K562 (cell line): ENCODE measurements around the gene PPP1R15A. TPM values are rescaled to one million over a fixed set of nuclear protein-coding genes. Genes with fewer than 3 reads are reported as not detected.

ENCODE experiments used
- GTF2F1 ChIP-seq: IDR thresholded peaks from 2 replicates; pipeline ENCODE4 v1.6.1; 2011; ENCODE audit warnings: low read depth, low read length, improper control_type of control experiment
- HNRNPUL1 ChIP-seq: fragments of 200-400 bp; formaldehyde crosslinking; IDR thresholded peaks from 2 replicates; pipeline ENCODE4 v1.6.1; 2017; ENCODE audit warnings: low read length
- POLR2B ChIP-seq: fragments of 450-650 bp; IDR thresholded peaks from 2 replicates; pipeline ENCODE4 v1.6.1; 2018; ENCODE audit warnings: low read depth; ENCODE audit not compliant: partially characterized antibody
- PTRF ChIP-seq: fragments of 450-650 bp; IDR thresholded peaks from 2 replicates; pipeline ENCODE4 v1.6.1; 2016; ENCODE audit warnings: mild to moderate bottlenecking, missing genetic modification characterization, missing compliant biosample characterization
- SIN3B ChIP-seq: fragments of 450-650 bp; IDR thresholded peaks from 2 replicates; pipeline ENCODE4 v1.6.1; 2017; ENCODE audit warnings: low read depth, mild to moderate bottlenecking, moderate library complexity
- XRCC3 ChIP-seq: fragments of 450-650 bp; IDR thresholded peaks from 2 replicates; pipeline ENCODE4 v1.6.1; 2017; ENCODE audit warnings: mild to moderate bottlenecking, moderate library complexity
- ZNF143 ChIP-seq: sonication (generic); formaldehyde crosslinking; IDR thresholded peaks from 2 replicates; pipeline ENCODE4 v1.9.0; 2022; ENCODE audit warnings: mild to moderate bottlenecking, missing genetic modification reagents
- ZNF57 ChIP-seq: fragments of 450-650 bp; formaldehyde crosslinking; IDR thresholded peaks from 2 replicates; pipeline ENCODE4 v1.4.0; 2020; ENCODE audit warnings: mild to moderate bottlenecking, moderate library complexity
- ZNF696 ChIP-seq: fragments of 250-450 bp; sonication (Bioruptor Pico); conservative IDR thresholded peaks from 2 replicates; pipeline ENCODE4 v1.4.0; 2020; ENCODE audit warnings: mild to moderate bottlenecking, moderate library complexity
- polyA plus RNA-seq, 8 experiments: library from polyadenylated mRNA; depleted of rRNA in 4 of 8; stranded (reverse) in 5 of 8; unstranded in 3 of 8; fragments of >200 nt; fragmentation: Nextera tagmentation in 2 of 8; fragmentation: Illumina TruSeq in 1 of 8; extraction: Ambion mirVana in 2 of 8; extraction: Trizol in 1 of 8; gene quantifications; 2 replicates each; pipeline versions ENCODE4 v1.2.1 to v1.2.3, GENCODE V29; 2011 to 2014; ENCODE audit warnings: inconsistent platforms in 1 of 8, missing spikeins in 1 of 8
- total RNA-seq, 7 experiments: library from RNA; depleted of rRNA in 6 of 7; stranded (reverse); fragments of >200 nt in 6 of 7; fragmentation: Illumina TruSeq in 2 of 7; extraction: Trizol in 2 of 7; gene quantifications; 2 replicates each; pipeline versions ENCODE4 v1.2.1 to v1.2.3, GENCODE V29; 2011 to 2021; ENCODE audit warnings: low replicate concordance in 1 of 7
- TF ChIP-seq, protein P1 (sequence below), 2 experiments: fragments of 450-650 bp; IDR thresholded peaks; 2 replicates each; pipeline ENCODE4 v1.6.1; 2018; ENCODE audit warnings: mild to moderate bottlenecking in 2 of 2, low read depth in 1 of 2; ENCODE audit not compliant: partially characterized antibody in 2 of 2
- TF ChIP-seq, protein P2 (sequence below): fragments of 450-650 bp; IDR thresholded peaks from 2 replicates; pipeline ENCODE4 v1.6.1; 2016; ENCODE audit warnings: borderline replicate concordance
- TF ChIP-seq, protein P3 (sequence below): sonication (generic); formaldehyde crosslinking; IDR thresholded peaks from 2 replicates; pipeline ENCODE4 v1.8.0; 2022; ENCODE audit warnings: mild to moderate bottlenecking, missing genetic modification reagents, borderline replicate concordance
- TF ChIP-seq, protein P4 (sequence below), 2 experiments: fragments of 450-650 bp in 1 of 2; IDR thresholded peaks; 2 replicates each; pipeline ENCODE4 v1.6.1; 2011 to 2017; ENCODE audit warnings: low read depth in 2 of 2, antibody characterized with exemption in 1 of 2, borderline replicate concordance in 1 of 2, low read length in 1 of 2, mild to moderate bottlenecking in 1 of 2, mixed read lengths in 1 of 2; ENCODE audit not compliant: control insufficient read depth in 1 of 2

PPP1R15A gene
- total and polyA plus RNA-seq, 9 of the 15 experiments (the other 6 are each of a cell fraction or from before 2014, with no cell fraction given) = 0.42 to 73.7 (median 44.0) TPM

DNA sequence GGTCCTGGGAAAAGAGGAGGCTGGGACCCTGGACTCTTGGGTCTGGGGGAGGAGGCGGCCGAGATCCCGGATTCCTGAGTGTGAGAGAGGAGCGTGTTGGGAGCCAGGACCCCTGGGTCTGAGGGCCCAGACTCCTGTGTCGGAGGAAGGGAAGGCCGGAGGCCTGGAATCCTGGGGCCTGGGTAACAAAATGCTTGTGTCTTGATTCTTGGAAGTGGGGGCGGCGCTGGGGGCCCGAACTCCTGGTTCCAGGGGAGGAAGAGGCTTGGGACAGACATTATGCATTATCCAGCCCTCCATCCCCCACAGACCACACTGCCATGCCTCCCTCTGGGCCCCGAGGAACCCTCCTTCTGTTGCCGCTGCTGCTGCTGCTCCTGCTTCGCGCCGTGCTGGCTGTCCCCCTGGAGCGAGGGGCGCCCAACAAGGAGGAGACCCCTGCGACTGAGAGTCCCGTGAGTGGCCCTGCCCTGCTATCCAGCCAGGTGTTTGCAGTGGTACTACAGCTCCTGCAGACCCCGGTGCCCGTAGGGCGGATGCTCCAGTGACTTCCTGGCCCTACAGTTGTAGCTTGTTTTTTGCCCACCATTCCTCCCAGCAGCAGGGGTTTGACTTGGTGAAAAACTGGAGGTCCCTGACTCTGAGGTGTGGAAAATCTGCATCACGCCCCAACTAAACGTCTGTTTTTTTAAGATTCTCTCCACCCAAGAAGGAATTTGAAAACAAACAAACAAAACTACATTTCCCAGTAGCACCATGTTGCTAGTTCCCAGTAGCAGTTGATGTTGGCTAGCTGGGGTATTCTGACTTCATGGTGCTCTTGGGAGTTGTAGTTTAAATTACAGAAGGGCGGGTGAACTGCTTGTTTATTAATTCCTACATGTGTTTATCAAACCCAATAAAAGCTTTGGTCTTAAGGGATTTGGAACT, 28.5 kb downstream of the PPP1R15A start (continued):
- TF ChIP-seq, protein P1, sequence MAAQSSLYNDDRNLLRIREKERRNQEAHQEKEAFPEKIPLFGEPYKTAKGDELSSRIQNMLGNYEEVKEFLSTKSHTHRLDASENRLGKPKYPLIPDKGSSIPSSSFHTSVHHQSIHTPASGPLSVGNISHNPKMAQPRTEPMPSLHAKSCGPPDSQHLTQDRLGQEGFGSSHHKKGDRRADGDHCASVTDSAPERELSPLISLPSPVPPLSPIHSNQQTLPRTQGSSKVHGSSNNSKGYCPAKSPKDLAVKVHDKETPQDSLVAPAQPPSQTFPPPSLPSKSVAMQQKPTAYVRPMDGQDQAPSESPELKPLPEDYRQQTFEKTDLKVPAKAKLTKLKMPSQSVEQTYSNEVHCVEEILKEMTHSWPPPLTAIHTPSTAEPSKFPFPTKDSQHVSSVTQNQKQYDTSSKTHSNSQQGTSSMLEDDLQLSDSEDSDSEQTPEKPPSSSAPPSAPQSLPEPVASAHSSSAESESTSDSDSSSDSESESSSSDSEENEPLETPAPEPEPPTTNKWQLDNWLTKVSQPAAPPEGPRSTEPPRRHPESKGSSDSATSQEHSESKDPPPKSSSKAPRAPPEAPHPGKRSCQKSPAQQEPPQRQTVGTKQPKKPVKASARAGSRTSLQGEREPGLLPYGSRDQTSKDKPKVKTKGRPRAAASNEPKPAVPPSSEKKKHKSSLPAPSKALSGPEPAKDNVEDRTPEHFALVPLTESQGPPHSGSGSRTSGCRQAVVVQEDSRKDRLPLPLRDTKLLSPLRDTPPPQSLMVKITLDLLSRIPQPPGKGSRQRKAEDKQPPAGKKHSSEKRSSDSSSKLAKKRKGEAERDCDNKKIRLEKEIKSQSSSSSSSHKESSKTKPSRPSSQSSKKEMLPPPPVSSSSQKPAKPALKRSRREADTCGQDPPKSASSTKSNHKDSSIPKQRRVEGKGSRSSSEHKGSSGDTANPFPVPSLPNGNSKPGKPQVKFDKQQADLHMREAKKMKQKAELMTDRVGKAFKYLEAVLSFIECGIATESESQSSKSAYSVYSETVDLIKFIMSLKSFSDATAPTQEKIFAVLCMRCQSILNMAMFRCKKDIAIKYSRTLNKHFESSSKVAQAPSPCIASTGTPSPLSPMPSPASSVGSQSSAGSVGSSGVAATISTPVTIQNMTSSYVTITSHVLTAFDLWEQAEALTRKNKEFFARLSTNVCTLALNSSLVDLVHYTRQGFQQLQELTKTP (IDR thresholded peaks at IDR 0.05; ENCODE audit: low read depth in 1 of 2, partially characterized antibody in 2 of 2) = peak in 1 of 2 experiments; percentile 96
- TF ChIP-seq ZNF57 (CRISPR knock-in tag) (no peak), XRCC3 (no peak), ZNF143 (CRISPR knock-in tag) (peak; percentile 84), POLR2B (peak; percentile 42), HNRNPUL1 (no peak), ZNF696 (CRISPR knock-in tag) (no peak), GTF2F1 (no peak), PTRF (tag) (no peak), SIN3B (no peak)
- TF ChIP-seq, protein P2, sequence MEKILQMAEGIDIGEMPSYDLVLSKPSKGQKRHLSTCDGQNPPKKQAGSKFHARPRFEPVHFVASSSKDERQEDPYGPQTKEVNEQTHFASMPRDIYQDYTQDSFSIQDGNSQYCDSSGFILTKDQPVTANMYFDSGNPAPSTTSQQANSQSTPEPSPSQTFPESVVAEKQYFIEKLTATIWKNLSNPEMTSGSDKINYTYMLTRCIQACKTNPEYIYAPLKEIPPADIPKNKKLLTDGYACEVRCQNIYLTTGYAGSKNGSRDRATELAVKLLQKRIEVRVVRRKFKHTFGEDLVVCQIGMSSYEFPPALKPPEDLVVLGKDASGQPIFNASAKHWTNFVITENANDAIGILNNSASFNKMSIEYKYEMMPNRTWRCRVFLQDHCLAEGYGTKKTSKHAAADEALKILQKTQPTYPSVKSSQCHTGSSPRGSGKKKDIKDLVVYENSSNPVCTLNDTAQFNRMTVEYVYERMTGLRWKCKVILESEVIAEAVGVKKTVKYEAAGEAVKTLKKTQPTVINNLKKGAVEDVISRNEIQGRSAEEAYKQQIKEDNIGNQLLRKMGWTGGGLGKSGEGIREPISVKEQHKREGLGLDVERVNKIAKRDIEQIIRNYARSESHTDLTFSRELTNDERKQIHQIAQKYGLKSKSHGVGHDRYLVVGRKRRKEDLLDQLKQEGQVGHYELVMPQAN = peak; percentile 4; the same call in 1 of the 2 replicates
- TF ChIP-seq, protein P3, sequence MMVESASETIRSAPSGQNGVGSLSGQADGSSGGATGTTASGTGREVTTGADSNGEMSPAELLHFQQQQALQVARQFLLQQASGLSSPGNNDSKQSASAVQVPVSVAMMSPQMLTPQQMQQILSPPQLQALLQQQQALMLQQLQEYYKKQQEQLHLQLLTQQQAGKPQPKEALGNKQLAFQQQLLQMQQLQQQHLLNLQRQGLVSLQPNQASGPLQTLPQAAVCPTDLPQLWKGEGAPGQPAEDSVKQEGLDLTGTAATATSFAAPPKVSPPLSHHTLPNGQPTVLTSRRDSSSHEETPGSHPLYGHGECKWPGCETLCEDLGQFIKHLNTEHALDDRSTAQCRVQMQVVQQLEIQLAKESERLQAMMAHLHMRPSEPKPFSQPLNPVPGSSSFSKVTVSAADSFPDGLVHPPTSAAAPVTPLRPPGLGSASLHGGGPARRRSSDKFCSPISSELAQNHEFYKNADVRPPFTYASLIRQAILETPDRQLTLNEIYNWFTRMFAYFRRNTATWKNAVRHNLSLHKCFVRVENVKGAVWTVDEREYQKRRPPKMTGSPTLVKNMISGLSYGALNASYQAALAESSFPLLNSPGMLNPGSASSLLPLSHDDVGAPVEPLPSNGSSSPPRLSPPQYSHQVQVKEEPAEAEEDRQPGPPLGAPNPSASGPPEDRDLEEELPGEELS (CRISPR knock-in tag) = peak; percentile 45; the same call in 1 of the 2 replicates
- TF ChIP-seq, protein P4, sequence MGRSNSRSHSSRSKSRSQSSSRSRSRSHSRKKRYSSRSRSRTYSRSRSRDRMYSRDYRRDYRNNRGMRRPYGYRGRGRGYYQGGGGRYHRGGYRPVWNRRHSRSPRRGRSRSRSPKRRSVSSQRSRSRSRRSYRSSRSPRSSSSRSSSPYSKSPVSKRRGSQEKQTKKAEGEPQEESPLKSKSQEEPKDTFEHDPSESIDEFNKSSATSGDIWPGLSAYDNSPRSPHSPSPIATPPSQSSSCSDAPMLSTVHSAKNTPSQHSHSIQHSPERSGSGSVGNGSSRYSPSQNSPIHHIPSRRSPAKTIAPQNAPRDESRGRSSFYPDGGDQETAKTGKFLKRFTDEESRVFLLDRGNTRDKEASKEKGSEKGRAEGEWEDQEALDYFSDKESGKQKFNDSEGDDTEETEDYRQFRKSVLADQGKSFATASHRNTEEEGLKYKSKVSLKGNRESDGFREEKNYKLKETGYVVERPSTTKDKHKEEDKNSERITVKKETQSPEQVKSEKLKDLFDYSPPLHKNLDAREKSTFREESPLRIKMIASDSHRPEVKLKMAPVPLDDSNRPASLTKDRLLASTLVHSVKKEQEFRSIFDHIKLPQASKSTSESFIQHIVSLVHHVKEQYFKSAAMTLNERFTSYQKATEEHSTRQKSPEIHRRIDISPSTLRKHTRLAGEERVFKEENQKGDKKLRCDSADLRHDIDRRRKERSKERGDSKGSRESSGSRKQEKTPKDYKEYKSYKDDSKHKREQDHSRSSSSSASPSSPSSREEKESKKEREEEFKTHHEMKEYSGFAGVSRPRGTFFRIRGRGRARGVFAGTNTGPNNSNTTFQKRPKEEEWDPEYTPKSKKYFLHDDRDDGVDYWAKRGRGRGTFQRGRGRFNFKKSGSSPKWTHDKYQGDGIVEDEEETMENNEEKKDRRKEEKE (IDR thresholded peaks at IDR 0.05; ENCODE audit: borderline replicate concordance in 1 of 2, control insufficient read depth in 1 of 2, low read depth in 2 of 2, low read length in 1 of 2) = no peak
